Dedifferentiated amniotic fluid mesenchymal stem cell (primary cell): ENCODE measurements around the gene CIAO2B.
"Not testable (repeated sequence)": the region's sequence is repeated elsewhere in the genome, so short reads cannot be mapped to it uniquely, and the experiment has no call there.

Source experiments
- DNase-seq: peaks from one replicate; pipeline ENCODE4 v3.0.0-alpha.2; 2016; ENCODE audit errors: extremely low spot score

CIAO2B gene

DNA sequence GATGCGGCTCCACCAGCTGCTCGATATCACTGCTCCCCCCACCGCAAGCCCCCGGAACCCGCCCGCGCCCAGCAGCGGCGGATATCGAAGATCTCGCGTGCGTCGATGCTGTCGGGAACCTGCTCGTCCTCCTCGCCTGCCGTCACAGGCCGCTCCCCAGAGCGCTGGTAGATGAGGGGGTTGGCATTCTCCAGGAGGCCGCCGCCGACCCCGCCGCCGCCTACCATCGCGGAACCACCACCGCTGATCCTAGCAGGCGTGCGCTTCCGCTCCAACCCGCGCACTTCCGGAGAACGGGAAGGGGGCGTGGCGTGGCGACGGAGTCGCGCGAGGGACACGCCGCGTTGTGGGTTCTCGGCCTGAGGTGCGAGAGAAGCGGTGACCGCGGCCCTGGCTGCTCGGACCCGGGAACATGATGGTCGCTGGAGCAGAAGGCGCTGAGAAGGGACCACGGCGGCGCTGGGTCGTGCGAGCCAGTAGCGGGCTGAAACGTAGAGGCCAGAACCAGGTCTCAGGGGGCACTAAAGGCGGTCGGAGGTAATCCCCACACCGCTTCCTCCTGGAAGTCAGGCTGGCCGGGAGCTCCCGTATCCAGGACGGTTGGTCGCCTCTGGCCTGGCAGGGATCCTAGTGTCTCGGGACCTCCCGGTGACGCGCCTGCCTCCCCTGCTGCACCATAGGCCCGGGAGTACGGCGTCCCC lies at the start of gene CIAO2B:
Gene CIAO2B, minus strand, starts transcription at position 265 of the 701 bp plus-strand sequence. Its CDS starts 38 bp downstream, at position 227.
- peak; percentile 72 for DNase-seq

DNA sequence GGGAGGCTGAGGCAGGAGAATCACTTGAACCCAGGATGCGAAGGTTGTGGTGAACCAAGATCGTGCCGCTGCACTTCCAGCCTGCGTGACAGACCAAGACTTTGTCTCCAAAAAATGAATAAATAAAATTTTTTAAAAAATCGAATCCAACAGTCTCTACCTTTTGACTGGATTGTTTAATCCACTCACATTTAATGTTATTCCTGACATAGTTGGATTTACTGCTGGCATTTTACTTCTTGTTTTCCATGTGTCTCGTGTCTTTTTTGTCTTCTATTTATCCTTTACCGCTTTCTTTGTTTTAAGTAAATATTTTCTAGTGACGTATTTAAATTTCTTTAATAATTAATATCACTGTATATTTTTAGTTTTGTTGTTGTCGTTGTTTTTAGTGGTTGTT lies 48.8 kb upstream of the CIAO2B start:
- DNase-seq = no peak

DNA sequence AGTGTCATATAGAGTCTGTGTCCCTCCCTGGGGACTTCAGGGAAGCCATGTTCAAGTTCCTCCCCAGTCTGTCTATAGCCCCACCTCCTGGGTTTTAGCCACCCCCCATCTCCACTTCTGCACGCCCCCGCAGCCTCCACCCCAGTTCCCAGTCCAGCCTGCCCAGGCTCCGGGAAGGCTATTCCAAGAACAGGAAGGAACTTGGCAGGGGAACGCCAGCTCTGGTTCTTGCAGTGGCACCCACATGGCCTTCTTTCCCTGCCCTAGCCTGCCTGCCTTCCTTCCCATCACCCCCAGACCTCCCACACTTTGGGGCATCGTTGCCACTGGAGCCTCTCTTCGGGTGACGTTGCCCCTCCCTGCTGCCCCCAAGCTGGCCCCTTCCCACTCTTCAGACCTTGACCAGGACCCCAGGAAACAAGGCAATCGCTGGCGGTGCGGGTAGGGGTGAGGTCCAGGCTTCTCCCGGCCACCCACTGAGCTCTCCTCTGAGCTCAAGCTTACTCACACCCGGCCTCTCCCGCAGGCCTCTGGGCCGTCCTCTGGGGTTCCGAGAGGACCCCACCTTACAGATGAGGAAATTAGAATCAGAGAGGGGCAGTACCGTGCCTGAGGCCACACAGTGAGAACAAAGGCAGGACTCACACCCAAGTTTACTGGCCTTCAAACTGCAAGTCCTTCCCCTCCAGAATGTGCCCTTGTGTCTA lies 45.0 kb upstream of the CIAO2B start:
- DNase-seq = no peak

DNA sequence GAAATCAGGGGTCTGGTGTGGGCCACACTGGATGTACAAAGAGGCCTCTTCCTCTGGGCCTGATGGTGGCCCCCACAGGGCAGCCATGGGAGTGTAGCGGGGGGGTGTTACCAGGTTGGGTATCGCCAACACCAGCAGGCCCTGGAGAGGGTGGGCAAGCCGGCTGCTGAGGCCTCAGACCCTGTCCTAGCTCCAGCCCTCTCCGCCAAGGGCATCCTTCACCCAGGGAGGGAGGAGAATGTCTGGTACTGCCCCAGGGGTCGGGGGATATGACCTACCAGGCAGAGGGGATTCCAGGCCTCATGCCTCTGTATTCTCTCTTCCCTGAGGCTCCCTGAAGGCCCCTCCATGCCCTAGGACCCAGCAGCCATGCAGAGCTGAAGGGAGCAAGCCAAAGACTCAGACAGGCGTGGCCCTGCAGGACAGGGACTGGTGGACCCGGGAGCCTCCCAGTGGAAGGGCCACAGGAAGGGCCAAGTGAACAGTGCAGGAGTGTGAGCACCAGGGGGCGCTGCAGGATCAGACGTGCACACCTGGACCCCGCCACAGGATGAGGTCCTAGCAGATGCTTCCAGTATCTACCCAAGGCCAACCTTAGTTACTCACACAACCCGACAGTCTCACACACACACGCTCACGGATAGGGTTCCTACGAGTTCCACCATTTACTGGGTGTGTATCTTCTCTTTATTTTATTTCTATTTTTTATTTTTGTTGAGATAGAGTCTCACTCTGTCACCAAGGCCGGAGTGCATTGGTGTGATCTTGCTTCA lies 43.3 kb upstream of the CIAO2B start:
- DNase-seq = peak; percentile 63

DNA sequence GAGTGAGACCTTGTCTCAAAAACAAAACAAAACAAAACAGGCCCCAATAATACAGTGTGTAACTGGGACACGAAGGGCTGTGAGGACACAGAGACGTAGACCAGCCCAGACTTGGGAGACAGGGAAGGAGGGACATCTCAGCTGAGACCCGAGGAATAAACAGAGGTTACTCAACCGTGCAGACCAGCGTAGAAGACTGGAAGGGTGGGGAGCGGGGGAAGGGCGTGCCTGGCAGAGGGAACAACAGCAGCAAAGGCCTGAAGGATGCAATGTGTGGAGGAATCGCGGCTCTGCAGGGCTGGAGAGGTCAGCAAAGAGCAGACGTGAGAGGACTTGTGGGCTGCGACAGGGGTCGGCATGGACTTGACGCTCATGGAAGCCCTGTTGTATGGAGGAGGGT lies 42.5 kb upstream of the CIAO2B start:
- no peak for DNase-seq

DNA sequence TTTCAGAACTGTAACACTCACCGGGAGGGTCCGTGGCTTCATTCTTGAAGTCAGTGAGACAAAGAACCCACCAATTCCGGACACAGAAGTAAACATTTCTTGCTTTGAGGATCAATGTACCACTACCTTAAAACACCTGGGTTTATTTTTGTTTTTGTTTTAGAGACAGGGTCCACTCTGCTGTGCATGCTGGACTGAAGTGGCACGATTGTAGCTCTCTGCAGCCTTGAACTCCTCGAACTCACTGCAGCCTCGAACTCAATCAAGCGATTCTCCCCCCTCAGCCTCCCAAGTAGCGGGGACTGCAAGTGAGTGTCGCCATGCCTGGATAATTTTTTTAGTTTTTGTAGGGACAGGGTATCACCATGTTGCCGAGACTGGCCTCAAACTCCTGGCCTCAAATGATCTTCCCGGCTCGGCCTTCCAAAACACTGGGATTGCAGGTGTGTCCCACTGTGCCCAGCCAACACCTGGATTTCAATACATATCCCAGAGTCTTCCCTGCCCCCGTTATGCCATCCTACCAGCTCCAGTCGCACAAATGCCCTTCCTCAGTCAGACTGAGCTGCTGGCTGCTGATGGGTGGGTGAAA lies 41.2 kb upstream of the CIAO2B start:
- DNase-seq = no peak

DNA sequence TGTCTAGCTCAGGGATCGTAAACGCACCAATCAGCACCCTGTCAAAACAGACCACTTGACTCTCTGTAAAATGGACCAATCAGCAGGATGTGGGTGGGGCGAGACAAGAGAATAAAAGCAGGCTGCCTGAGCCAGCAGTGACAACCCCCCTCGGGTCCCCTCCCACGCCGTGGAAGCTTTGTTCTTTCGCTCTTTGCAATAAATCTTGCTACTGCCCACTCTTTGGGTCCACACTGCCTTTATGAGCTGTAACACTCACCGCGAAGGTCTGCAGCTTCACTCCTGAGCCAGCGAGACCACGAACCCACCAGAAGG lies 40.7 kb upstream of the CIAO2B start:
- not testable (repeated sequence) for DNase-seq

DNA sequence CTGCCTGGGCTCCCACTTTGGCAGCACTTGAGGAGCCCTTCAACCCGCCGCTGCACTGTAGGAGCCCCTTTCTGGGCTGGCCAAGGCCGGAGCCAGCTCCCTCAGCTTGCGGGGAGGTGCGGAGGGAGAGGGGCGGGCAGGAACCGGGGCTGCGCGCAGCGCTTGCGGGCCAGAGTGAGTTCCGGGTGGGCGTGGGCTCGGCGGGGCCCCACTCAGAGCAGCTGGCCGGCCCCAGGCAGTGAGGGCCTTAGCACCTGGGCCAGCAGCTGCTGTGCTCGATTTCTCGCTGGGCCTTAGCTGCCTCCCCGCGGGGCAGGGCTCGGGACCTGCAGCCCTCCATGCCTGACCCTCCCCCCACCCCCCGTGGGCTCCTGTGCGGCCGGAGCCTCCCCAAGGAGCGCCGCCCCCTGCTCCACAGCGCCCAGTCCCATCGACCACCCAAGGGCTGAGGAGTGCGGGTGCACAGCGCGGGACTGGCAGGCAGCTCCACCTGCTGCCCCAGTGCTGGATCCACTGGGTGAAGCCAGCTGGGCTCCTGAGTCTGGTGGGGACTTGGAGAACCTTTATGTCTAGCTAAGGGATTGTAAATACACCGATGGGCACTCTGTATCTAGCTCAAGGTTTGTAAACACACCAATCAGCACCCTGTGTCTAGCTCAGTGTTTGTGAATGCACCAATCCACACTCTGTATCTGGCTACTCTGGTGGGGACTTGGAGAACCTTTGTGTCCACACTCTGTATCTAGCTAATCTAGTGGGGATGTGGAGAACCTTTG lies 40.1 kb upstream of the CIAO2B start:
- DNase-seq = not testable (repeated sequence)

DNA sequence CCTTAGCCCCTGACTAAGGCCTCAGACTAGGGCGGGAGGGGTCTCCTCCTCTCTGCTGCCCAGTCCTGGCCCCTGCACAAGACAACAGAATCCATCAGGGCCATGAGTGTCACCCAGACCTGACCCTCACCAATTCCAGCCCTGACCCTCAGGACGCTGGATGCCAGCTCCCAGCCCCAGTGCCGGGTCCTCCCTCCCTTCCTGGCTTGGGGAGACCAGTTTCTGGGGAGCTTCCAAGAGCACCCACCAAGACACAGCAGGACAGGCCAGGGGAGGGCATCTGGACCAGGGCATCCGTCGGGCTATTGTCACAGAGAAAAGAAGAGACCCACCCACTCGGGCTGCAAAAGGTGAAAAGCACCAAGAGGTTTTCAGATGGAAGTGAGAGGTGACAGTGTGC lies 39.5 kb upstream of the CIAO2B start:
- no peak for DNase-seq

DNA sequence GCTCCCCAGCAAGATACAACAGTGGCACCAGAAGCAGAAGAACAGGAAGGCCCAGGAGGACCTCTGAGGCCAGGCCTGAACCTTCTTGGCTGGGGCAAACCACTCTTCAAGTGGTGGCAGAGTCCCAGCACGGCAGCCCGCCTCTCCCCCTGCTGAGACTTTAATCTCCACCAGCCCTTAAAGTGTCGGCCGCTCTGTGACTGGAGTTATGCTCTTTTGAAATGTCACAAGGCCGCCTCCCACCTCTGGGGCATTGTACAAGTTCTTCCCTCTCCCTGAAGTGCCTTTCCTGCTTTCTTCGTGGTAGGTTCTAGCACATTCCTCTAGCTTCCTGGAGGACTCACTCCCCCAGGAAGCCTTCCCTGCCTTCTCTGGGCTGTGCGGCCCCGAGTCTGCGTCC lies 38.8 kb upstream of the CIAO2B start:
- DNase-seq = no peak

DNA sequence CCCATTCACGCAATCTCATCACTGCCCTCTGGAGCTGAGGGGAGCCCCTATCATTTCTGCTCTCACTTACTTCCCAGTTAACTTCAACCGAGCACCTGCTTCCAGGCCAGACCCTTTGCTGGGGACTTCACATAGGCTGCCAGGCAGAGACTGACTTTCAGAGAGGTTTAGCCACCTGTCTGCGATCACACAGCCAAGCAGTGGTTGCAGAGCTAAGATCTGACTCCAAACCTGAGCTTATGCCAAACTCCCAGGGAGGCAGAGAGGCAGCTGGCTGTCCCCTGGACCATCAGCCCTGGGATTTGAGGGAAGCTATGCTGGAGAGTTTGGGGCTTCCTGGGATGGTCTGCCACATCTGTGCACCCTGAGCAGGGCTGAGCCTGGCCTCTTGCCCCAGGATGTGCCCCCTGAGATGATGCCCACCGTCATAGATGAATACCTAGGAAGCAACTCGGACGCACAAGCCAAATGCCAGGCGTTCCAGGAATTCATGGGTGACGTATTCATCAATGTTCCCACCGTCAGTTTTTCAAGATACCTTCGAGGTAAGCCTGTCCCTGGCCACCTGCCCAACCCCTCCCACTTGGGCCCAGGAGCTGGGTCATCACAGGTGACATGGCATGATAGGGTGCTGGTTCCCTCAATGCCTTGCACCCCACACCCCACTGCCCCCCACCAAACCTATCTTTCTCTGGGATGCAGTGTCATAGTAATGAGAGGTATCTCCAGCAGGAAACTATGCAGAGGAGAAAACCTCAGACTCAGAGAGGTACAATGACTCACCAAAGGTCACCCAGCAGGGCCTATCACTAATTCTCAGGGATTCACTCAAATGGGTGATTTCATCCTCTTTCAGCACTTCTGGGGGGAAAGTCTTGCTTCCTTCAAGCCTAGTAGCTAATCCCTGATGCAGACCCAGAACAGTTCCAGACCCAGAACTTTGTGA lies 36.8 kb upstream of the CIAO2B start:
- DNase-seq = no peak

DNA sequence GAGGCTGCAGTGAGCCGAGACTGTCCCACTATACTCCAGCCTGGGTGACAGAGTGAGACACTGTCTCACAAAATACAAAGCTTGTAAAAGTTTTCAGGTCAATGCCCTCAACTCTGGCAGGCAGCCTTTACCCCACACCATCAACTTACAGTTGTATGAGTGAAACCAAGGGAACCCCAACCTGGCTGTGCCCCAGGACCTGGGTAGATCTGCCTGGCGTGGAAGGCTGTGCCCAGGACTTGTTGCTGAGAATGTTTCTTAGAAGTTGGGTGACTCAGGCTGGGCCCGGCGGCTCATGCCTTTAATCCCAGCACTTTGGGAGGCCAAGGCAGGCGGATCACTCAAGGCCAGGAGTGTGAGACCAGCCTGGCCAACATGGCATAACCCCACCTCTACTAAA lies 34.6 kb upstream of the CIAO2B start:
- DNase-seq = no peak

DNA sequence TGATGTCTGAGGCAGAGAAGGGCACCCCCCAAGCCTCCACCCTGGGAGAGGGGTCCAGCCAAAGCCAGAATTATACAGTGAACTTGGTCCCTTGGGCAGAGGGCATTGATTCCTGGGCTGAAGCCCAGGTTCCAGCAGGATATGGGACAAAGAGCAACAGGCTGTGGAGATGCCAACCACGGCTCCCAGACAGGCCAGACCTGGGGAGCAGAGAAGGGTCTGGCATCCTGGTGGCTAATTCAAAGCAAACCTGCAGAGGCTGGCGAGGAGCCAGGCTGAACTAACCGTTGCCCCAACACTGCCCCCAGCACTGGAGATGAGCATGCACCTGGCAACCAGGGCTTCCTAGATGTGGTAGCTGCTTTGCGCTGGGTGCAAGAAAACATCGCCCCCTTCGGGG lies 29.8 kb upstream of the CIAO2B start:
- no peak for DNase-seq

DNA sequence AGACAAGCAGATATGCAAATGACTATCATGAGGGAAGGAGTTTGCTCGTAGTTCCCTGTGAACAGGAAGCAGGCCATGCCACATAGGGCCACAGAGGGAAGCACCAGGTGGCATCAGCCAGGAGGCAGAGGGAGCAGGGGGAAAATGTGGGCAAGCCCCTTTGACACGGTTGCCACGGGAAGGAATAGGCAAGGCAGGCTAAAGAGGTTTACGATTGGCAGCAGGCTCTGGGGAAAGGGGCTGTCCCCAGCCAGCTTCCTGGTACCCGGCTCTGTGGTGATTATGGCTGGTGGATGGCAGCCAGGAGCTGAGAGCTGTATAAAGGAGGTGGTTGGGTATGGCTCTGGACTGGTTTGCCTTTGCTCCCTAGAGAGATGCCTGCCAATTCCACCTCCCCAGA lies 27.7 kb upstream of the CIAO2B start:
- no peak for DNase-seq

DNA sequence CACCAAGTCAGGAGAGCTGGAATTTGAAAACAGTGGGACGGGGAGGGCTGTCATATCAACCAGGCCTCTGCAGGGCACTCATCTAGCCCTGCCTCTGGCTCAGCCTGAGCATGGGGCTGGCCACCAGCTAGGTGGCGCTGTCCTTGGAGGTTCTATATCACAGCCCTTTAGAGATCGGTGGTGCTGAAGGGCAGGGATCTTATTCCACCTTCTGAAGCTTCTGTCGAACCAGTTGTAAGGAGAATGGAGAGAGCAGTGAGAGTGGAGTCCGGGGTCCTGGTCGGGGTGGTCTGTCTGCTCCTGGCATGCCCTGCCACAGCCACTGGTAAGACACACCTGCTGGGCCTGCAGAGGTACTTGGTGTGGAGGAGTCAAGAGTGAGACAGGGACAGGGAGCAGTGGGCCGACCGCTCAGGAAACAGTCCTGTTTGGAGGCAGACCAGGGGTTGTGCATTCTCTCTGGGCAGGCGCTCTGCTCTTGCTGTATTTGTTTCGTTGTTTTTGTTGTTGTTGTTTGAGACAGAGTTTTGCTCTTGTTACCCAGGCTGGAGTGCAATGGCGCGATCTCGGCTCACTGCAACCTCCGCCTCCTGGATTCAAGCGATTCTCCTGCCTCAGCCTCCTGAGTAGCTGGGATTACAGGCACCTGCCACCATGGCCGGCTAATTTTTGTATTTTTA lies 27.0 kb upstream of the CIAO2B start, which contains the start of gene CES3:
Gene CES3, plus strand, starts transcription at position 202 of the 680 bp plus-strand sequence. Its CDS starts 42 bp downstream, at position 244.
- DNase-seq = no peak

DNA sequence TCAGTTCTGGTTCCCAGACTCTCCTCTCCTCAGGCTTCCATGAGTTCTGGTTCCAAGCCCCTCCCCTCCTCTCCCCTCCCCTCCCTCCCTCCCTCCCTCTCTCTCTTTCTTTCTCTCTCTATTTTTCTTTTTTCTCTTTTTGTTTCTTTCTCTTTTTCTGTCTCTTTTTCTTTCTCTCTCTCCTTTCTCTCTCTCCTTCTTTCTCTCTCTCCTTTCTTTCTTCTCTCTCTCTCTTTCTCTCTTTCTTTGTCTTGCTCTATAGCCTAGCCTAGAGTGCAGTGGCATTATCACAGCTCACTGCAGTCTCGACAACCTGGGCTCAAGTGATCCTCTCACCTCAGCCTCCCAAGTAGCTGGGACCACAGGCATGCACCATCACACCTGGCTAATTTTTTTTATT lies 26.1 kb upstream of the CIAO2B start:
- DNase-seq = no peak

DNA sequence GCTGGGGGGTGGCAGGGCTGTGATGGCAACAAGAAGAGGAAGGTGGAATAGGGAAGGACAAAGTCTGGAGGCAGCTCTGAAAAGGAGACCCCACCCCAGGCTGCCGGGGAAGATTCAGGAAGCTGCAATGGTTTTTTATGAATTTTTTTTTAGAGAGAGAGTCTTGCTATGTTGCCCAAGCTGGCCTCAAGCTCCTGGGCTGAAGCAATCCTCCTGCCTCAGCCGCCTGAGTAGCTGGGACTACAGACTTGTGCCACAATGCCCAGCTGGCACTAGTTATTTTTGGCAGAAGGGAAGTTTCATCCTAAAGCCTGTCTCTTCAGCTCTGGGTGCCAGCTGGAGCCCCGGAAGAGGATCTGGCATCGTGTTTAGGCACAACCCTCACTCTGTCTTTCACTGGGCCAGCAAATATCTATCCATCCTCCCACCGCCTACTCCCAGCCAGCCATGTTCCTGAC lies 25.5 kb upstream of the CIAO2B start:
- no peak for DNase-seq

DNA sequence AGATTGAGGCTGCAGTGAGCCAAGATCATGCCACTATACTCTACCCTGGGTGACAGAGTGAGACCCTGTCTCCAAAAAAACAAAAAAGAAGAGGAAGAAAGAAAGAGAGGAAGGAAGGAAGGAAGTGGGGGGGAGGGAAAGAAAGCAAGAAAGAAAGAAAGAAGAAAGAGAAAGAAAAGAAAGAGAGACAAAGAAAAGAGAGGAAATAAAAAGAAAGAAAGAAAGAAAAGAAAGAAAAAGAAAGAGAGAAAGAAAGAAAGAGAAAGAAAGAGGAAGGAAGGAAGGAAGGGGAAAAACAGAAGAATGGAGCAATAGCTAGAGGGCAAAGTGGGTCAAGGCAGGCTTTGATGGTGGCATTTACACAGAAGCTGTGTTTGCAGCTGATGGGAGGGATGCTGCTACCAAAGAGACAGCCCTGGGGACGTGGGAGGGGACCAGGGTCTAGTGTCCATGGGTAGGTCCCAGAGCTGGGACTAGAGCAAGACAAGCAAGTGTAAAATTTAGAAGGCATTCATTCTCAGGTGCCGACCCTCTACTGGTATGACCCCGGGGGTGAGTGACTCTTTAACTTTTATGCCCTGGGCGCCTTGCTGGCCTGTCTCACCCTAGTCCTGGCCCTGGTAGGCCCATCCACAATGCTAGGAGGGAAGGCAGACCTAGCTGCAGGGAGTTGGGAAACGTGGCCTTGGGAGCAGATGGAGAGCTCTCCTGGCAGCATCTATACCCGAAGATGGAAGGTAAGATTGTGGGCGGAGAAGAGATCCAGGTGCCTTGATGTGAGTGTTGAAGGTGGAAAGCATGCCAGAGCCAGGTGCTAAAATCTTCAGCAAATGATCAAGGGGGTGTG lies 24.9 kb upstream of the CIAO2B start:
- no peak for DNase-seq

DNA sequence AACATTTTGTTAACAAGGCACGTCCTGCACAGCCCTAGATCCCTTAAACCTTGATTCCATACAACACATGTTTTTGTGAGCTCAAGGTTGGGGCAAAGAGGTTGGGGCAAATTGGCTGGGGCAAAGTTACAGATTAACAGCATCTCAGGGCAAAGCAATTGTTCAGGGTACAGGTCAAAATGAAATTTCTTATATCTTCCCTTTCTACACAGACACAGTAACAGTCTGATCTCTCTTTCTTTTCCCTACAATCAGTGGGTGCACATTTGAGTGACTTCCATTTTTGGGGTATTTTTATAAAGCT lies 21.9 kb upstream of the CIAO2B start:
- DNase-seq = not testable (repeated sequence)
